NB4 (cell line): ENCODE results near the gene MSI2.

Experiments
- DNase-seq: peaks from one replicate; pipeline ENCODE4 v3.0.0; 2010; ENCODE audit warnings: low read depth
- H3K4me3 ChIP-seq: one replicate; pipeline ENCODE4 v1.5.1; 2011; ENCODE audit warnings: mild to moderate bottlenecking, low read depth, low read length, moderate library complexity
- MYC ChIP-seq: IDR thresholded peaks from 2 replicates; pipeline ENCODE4 v1.6.1; 2011; ENCODE audit warnings: low read depth, low read length
- POLR2A ChIP-seq: IDR thresholded peaks from 2 replicates; pipeline ENCODE4 v1.6.1; 2011; ENCODE audit warnings: mild to moderate bottlenecking; ENCODE audit not compliant: insufficient read length; ENCODE audit errors: extremely low read depth
- TF ChIP-seq, protein P1 (sequence below): IDR thresholded peaks from one replicate; pipeline ENCODE4 v1.5.1; 2012; ENCODE audit warnings: low read depth, low read length
- TF ChIP-seq, protein P2 (sequence below): IDR thresholded peaks from 2 replicates; pipeline ENCODE4 v1.6.1; 2011; ENCODE audit warnings: low read depth, low read length

Gene MSI2

DNA sequence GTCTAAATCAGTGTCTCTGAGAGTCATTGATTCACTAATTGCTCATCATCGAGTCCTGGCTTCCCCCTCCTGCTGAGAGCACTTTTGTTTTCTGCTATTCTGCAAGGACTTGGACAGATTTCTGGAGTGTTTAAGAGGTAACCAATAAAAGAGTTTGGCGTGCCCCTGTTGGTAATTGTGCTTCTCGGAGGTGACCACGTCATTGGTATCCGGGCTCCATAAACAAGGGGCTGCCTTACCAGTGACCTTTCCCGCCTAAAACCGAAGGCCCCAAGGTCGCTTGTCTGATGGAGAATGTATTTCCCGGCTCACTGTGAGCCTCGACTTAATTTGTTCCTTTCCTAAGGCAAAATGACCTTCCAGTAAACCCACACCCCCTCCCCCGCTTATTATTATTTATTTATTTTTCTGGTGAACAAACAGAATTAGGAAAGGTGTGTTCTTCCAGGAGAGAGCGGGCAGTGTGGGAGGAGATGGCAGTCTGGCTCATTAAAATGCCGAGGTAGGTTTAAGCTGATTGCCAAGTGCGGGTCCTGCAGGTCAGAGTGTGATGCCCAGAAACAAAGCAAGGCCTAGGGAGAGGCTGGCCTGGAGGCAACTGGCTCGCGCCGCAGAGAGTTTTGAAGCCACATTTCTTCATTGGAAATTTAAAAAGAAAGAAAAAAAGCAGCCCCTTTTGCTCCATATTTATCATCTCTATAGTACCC, 30.2 kb downstream of the MSI2 start:
- DNase-seq: no peak
- TF ChIP-seq POLR2A (no peak), MYC (no peak)
- TF ChIP-seq, protein P1, sequence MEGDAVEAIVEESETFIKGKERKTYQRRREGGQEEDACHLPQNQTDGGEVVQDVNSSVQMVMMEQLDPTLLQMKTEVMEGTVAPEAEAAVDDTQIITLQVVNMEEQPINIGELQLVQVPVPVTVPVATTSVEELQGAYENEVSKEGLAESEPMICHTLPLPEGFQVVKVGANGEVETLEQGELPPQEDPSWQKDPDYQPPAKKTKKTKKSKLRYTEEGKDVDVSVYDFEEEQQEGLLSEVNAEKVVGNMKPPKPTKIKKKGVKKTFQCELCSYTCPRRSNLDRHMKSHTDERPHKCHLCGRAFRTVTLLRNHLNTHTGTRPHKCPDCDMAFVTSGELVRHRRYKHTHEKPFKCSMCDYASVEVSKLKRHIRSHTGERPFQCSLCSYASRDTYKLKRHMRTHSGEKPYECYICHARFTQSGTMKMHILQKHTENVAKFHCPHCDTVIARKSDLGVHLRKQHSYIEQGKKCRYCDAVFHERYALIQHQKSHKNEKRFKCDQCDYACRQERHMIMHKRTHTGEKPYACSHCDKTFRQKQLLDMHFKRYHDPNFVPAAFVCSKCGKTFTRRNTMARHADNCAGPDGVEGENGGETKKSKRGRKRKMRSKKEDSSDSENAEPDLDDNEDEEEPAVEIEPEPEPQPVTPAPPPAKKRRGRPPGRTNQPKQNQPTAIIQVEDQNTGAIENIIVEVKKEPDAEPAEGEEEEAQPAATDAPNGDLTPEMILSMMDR: no peak
- TF ChIP-seq, protein P2, sequence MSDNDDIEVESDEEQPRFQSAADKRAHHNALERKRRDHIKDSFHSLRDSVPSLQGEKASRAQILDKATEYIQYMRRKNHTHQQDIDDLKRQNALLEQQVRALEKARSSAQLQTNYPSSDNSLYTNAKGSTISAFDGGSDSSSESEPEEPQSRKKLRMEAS: no peak

DNA sequence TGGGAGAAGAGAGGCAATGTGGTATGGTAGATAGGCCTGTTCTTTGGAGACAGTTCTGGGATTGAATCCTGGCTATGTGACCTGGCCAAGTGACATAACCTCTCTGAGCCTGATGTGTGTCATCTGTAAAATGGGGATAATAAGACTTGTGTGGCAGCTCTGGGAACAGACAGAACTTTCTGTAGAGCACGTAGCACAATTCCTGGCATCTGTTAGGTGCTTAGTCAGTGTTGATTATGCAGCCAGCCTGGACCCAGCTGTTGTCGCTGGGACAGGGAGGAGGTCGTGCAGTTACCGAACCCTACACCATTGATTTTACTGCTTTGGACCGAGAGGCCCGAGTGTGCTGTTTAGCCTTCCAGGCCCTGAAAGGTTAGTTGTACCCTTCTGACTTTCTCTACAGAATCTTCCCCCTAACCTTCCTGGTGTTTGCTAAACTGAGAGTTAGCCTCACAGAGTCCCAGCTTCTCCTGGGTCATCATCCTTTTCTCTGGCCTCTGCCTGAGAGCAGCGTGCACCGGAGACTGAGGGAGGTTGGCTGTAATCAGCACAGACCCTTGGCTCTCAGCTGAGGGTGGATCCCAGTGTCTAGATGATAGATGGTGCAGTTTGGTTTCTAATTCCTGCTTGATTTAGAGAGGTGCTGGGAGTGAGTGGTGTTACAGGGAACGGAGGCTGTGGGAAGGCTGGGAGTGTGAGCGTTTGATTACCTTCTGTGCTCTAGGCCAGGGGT, 31.9 kb downstream of the MSI2 start:
- no peak for TF ChIP-seq POLR2A
- TF ChIP-seq, protein P1: no peak
- no peak for TF ChIP-seq MYC
- TF ChIP-seq, protein P2: no peak
- DNase-seq: no peak
- H3K4me3 ChIP-seq: no peak overlapping the region

More for the DNA sequence above, 30.2 kb downstream of the MSI2 start:
- no peak overlapping the region for H3K4me3 ChIP-seq

DNA sequence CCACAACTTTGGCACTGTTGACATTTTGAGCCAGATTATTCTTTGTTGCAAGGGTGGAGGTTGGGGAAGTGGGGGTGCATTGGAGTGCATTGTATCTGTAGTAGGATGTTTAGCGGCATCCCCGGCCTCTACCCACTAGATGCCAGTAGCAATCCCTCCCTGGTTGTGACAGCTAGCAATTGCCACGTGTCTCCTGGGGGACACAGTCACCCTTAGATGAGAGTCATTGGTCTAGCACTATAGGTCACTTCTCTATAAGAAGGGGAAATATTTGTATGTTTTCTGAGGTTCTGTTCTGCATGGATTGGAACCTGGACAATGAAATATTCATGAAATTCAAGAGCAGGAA, 32.4 kb downstream of the MSI2 start:
- TF ChIP-seq MYC: no peak
- TF ChIP-seq, protein P1: no peak
- DNase-seq: peak; percentile 35
- H3K4me3 ChIP-seq: no peak overlapping the region

DNA sequence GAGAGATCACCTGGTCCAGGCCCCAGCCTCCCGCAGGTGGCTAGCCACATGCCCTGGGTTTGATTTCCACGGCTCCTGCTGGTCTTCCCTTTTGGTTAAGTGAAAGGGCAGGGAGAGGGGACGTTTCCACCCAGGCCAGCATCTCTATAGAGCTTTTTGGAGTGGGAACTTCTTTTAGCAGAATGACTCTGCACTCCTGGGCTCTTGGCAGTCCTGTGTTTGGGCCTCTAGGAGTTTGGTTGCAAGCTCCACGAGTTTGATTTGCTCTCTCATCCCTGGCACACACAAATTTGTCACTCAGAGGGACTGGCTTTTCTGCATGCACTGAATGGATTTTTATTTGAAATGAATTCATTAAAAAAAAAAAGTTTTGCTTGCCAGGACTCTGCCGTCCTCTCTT, 32.8 kb downstream of the MSI2 start:
- TF ChIP-seq, protein P1: no peak
- TF ChIP-seq MYC: no peak
- TF ChIP-seq POLR2A: no peak
- TF ChIP-seq, protein P2: no peak
- H3K4me3 ChIP-seq: no peak overlapping the region
- no peak for DNase-seq

DNA sequence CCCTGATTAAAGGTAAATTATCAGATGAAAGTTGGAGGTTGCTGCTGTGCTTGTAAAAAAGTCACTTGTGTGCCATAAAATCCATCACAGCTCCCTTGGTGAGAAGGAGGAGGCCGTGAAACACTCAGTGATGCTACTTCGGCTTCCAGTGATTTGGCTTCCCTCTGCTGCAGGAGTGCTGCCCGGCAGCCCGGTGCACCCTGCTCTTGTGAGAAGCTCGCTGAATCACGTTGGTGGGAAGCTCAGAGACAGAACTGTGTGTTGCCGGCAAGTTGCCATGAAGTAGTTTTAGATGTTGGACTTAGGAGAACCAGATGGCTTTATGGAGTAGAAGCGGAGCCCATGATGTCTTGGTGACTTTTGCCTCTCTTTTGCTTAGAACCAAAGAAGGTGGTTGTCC, 33.3 kb downstream of the MSI2 start:
- TF ChIP-seq, protein P1: no peak
- TF ChIP-seq MYC: no peak
- no peak for TF ChIP-seq POLR2A
- TF ChIP-seq, protein P2: no peak
- DNase-seq: no peak
- H3K4me3 ChIP-seq: no peak overlapping the region

DNA sequence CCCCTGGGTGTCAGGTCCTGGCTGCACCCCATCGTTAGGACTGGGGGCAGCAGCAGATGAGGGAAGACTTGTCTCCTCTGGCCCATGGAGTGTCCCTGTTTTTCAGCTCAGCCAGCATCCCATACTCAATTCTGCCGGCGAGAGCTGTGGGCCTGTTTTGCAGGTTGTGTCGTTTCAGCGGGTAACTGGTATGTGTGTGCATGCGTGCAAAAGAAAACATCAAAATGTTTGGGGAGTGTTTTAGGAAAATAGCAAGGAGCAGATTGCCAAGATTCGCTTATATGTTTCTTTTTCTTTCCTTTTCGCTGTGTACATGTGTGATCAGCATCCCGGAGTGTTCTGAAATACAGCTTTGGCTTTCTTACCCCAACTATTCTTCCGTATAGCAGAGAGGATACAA, 34.7 kb downstream of the MSI2 start:
- TF ChIP-seq, protein P1: no peak
- TF ChIP-seq MYC (no peak), POLR2A (no peak)
- TF ChIP-seq, protein P2: no peak
- H3K4me3 ChIP-seq: no peak overlapping the region
- no peak for DNase-seq
